Head of caudate nucleus (tissue), 42 donors: ENCODE measurements around the gene SRR.
A peak's percentile ranks its signal among the peaks of the same experiment; 100 is the strongest.

Experiments
- DNase-seq, 42 donors: peaks; one replicate each; pipeline versions ENCODE4 v3.0.0 to v3.0.0-alpha.2; 2020 to 2021; ENCODE audit warnings: mixed read lengths in 7 of 42
- intact Hi-C: fragments of 100-400 bp; cut with DNase I; formaldehyde crosslinking; loops from one replicate; pipeline ENCODE4 v1.15.0; 2022

The SRR gene

GRCh38 chr17:2336852-2337543 lies 33.2 kb downstream of the SRR start, which contains the start of gene SGSM2:
SGSM2 (plus strand) TSS chr17:2337501; CDS start chr17:2337689, 188 bp downstream.
- intact Hi-C loops = no loop called here
- DNase-seq = peak in 40 of 42 donors; percentile 10 to 87 (median 74)

DNA sequence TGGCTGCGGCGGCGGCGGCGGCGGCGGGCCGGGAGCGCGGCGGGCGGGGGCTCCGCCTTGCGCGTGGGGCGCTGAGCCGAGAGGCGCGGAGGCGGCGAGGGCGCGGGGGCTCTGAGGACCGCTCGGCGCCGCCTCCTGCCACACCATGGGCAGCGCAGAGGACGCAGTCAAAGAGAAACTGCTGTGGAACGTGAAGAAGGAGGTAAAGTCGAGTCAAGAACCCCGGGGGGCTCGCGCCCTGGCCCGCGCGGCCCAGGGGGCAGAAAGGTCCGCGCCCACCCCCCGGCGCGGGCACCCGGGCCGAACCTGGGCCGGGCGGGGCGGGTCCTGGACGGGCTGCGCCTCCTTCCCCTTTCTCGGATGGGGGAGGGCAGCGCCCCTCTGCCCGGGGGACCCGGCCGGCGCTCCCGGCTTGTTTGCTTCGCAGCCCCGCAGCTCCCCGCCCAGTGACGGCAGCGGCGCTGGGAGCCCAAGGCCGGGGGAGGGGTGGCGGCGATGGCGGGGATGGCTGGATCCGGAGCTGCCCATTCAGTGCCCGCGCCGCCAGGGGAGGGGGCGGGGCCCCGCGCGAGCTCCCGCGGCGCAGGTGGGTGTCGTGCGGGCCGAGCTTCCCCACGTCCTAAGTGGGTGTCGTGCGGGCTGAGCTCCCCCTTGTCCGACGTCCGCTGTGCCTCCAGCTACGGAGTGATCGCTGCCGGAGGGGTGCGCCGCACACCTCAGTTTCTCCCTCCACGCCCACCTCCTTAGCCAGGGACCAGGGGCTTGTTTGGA lies 34.0 kb downstream of the SRR start:
- peak in 40 of 42 donors; percentile 38 to 81 (median 62) for DNase-seq

DNA sequence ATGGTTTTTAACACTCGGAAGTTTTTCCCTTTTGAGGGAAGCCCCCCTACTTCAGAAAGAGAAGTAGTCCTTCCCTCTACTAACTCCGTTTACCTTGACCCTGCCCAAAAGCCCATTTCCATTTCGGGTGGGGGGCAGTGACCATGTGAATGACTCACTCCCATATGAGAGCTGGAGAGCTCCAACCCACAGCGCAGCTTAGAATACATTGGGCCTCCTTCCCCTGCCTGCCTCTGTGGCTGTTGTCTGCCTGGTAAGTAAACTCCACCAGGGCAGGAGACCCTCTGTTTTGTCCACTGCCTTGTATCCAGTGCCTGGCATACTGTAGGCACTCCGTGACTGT lies 34.5 kb downstream of the SRR start:
- intact Hi-C loops = no loop called here

More for the DNA sequence above, 34.0 kb downstream of the SRR start:
- intact Hi-C loops = no loop called here

DNA sequence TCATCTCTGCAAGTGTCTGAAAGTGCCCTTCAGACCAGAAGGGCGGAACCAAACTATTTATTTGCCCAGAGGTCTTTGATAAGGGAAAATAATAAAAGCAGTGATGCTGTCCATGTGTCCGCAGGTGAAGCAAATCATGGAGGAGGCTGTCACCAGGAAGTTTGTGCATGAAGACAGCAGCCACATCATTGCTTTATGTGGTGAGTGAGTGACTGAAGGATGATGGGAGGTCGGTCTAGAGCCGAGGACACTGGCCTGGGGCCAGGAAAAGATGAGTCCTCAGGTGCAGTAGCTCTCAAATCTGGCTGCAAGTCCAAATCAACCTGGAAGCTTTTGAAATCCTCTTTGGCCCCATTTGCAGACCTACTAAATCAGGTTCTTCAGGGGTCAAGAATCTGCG lies 39.7 kb downstream of the SRR start:
- no peak for DNase-seq
- intact Hi-C loops = no loop called here

More for the DNA sequence above, 34.5 kb downstream of the SRR start:
- DNase-seq = peak in 8 of 42 donors; percentile 12 to 51 (median 26)

DNA sequence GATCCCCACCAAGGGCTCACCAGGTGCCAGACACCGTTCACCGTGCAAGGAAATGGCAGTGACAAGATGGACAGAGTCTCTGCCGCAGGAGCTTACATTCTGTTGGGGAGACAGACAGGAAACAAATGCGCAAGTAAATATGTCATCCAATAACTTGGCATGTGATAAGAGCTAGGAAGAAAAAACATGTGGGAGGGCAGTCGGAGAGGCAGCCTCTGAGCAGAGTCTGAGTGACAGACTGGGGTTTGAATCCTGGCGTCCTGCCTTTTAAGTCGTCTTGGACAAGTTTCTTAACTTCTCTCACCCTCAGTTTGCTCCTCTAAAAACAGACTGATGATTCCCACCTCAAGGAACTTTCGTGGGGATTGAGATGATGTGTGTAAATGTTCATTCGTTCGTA lies 40.8 kb downstream of the SRR start:
- DNase-seq = no peak
- intact Hi-C loops = no loop called here

- intact Hi-C loops = no loop called here
- no peak for DNase-seq
Observed at GRCh38 chr17:2346475-2346874, 42.7 kb downstream of the SRR start.

DNA sequence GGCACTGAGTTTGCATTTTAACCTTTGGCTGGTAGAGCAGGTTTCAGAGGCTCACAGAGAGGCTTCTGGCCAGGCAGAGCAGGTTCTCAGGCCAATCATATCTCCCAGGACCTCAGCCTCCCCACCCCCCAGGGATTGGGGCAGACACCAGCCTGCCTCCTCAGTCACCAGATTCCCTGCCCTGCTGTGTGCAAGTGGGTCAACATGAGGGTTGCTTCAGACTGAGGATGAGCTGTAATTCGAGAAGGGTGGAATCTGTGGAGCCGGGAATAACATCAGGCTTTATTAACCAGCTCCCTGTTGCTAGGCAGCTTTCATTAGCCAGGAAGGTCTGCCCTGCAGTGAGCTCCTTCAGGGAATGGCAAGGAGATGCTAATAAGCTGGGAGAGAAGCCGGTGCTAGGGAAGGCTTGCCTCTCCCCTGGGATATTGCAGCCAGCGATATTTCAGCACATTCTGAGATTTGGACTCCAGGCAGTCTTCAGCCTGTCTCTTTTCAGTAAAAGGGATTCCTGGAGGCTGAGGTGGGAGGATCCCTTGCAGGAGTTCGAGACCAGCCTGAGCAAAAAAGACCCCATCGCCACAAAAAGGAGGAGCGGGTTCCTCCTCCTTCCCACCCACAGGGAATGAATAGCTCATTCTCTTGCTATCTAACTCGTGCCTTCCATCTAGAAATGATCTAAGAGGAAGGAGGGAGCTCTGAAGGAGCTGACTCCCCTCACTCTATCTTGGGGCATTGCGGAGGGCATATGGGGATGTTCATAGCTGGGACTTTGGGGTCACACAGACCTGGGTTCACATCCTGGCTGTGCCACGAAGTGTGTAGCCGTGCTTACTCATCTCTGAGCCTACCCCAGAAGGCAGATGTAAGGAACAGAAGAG lies 44.3 kb downstream of the SRR start:
- intact Hi-C loops = no loop called here
- DNase-seq = peak in 36 of 42 donors; percentile 19 to 89 (median 62)

GRCh38 chr17:2351269-2351668 lies 47.5 kb downstream of the SRR start:
- intact Hi-C loops = no loop called here
- peak in 1 of 42 donors; percentile 26 for DNase-seq

DNA sequence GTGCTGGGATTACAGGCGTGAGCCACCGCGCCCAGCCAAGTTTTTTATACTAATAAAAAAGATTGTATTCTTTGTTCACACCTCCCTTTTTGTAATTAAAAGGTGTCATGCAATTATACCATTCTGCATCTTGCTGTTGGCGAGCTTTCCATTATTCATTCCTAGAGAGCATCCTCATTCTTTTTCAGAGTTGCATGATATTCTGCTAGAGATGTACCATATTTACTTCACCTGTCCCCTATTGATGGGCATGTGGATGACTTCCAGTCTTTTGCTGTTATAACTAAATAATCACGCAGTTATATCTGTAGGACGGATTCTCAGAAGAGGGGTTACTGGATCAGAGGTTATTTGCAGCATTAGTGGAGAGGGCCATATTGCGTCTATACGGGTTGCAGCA lies 50.6 kb downstream of the SRR start:
- DNase-seq = no peak
- intact Hi-C loops = no loop called here

DNA sequence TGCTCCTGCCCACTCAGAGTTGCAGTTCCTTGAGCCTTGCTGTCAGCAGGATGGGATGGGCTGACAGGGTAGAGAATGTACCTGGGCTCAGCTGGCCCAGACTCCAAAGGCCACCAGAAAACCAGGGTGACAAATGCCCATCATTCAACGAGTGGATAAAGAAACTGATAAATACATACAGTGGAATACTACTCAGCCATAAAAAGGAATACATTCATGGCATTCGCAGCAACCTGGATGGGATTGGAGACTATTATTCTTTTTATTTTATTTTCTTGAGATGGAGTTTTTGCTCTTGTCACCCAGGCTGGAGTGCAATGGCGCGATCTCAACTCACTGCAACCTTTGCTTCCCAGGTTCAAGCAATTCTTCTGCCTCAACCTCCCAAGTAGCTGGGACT lies 53.5 kb downstream of the SRR start:
- no peak for DNase-seq
- intact Hi-C loops = no loop called here

- no peak for DNase-seq
- intact Hi-C loops = no loop called here
Observed at GRCh38 chr17:2357931-2358434, 54.2 kb downstream of the SRR start.

DNA sequence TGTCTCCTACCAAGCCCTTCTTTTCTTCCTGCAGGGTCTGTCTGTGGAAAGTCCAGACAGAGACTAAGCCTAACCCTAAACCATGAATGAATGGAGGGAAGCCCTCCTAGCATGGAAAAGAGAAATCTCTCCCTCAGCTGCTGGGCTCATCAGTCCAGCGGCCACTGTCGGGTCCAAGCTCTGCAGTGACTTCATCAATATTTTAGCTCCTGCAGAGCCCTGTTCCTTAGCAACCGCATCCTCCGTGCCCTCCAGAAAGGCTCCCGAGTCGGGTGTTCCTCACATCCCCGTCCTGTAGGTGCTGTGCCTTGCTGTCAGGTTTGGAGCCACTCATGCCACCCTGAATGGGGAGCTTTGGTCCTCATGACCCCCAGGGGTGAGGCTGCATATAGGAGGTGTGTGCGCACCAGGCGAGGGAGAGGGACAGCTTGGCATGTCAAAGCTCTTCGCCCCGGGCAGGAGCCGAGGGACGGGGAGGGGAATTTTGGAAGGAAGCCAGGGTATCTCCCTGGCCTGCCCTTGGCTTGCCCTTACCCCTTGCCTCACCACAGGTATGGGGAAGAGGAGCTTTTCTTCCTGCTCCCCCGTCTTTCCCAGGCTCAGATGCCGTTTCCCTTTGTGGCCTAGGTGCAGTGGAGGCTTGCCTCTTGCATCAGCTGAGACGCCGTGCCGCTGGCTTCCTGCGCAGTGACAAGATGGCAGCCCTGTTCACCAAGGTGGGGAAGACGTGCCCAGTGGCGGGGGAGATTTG lies 57.4 kb downstream of the SRR start:
- no peak for DNase-seq
- intact Hi-C loops = no loop called here

DNA sequence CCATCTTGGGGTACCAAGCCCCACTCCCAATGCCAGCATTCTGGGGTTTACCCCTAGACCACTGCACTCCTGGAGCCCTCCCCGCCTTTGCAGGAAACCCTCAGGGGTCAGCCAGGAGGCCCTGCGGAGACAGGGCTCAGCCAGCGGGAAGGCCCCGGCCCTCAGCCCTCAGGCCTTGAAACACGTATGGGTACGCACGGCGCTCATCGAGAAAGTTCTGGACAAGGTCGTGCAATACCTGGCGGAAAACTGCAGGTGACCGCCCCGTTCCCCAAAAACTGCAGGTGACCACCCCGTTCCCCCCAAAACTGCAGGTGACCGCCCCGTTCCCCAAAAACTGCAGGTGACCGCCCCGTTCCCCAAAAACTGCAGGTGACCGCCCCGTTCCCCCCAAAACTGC lies 58.3 kb downstream of the SRR start:
- intact Hi-C loops = no loop called here
- DNase-seq = no peak

- DNase-seq = no peak
- intact Hi-C loops = no loop called here
Observed at GRCh38 chr17:2362416-2362815, 58.7 kb downstream of the SRR start.

DNA sequence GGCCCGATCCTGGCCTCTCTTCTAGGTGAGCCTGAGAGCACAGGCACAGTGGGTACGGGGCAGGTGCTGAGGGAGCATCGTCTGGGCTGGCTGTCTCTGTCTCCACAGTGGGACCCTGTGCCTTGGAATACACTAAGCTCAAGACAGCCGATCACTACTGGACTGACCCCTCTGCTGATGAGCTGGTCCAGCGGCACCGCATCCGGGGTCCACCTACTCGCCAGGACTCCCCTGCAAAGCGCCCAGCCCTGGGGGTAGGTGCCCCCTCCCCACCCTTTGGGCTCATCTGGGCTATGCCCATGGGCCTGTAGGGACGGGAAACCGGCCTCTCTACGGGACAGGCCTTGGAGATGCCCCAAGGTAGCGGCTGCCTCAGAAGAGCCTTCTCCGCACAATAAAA lies 59.1 kb downstream of the SRR start:
- no peak for DNase-seq

GRCh38 chr17:2363318-2363717 lies 59.6 kb downstream of the SRR start:
- intact Hi-C loops = no loop called here
- DNase-seq = no peak

More for the DNA sequence above, 59.1 kb downstream of the SRR start:
- intact Hi-C loops = no loop called here

DNA sequence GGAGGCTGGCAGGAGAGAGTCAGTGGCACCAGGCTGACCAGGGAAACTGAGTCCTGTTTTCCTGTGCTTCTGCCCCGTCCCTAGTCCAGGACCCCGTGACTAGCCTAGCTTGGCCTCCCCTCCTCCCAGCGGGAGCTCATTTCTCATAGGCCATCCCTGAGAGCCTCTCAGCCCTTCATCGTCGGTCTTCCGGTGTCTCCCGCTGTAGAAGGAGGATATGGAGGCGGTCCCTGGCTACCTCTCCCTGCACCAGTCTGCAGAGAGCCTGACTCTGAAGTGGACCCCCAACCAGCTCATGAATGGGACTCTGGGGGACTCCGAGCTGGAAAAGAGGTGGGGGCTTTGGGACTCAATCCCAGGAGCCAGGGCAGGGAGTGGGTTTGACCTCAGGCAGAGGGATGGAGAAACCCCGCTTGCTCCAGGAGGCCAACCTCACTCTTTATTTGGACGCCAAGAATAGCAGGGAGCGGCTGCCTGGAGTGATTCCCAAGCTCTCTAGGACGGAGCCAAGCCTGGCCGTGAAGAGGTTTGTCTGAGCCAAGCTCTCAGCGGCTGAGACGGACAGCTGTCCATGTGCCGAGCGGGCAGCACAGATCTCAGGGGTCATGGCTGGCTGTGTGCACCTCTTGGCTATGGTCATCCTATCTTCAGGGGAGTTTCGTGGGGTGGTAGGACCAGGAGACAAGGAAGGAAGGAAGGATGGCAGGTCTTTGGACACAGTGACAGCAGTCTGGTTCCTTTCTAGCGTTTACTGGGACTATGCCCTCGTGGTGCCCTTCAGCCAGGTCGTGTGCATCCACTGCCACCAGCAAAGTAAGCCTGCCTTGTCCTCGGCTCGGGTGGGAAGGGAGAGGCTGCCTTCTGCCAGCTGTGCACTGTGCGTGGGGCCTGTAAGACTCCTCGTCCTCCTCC lies 60.4 kb downstream of the SRR start:
- intact Hi-C loops = no loop called here
- DNase-seq = peak in 16 of 42 donors; percentile 26 to 69 (median 48)

DNA sequence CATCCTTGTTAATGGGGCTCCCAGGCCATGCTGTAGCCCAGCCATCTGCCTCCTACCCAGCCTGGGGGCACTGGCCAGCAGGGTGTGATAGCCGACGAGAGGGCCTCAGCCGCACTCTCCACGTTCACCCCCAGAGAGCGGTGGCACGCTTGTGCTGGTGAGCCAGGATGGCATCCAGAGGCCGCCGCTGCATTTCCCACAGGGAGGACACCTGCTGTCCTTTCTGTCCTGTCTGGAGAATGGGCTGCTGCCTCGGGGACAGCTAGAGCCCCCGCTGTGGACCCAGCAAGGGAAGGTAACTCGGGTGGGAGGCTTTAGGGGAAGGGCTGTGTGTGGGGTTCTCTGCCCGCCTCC lies 61.0 kb downstream of the SRR start:
- DNase-seq = no peak

More for the DNA sequence above, 61.0 kb downstream of the SRR start:
- intact Hi-C loops = no loop called here
